ENCODE measurements around the gene TERB2.
"Not testable (repeated sequence)": the region's sequence is repeated elsewhere in the genome, so short reads cannot be mapped to it uniquely, and the experiment has no call there.

The TERB2 gene, protein sequence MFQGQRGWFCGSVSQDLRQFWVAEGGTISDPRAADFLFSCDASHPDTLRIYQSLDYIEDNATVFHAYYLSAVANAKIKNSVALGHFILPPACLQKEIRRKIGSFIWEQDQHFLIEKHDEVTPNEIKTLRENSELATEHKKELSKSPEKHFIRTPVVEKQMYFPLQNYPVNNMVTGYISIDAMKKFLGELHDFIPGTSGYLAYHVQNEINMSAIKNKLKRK

DNA sequence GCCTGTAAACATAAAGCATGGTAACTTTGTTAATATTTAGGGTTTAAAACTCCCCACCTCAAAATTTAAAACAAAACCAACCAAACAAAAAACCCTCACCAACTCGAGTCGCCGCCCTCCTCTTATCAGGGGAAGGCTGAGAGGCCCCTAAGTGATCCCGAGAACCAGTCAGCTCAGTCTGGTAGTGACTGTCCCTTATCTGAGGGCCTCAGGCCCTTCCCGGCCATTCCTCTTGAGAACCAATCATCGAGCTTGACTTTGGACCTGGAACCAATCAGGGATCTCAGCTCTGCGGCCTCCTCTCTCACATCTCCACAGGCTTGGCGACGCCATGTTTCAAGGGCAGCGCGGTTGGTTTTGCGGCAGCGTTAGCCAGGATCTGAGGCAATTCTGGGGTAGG, at the start of gene TERB2:
TERB2 (plus strand) TSS at position 300 of the 400 bp plus-strand sequence; CDS start at position 332, 32 bp downstream.
- DNase-seq = no peak

DNA sequence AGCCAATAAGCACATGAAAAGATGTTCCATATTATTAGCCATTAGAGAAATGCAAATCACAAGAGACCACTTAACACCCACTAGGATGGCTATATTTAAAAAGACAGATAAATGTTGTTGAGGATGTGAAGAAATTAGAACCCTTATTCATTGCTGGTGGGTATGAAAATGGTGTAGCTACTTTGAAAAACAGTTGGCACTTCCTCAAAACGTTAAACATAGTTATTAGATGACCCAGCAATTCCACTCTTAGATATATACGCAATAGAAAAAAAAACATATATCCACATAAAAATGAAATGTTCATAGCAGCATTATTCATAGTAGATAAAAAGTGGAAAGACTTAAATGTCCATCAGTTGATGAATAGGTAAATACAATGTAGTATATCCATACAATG, 47.1 kb upstream of the TERB2 start:
- no peak for DNase-seq

DNA sequence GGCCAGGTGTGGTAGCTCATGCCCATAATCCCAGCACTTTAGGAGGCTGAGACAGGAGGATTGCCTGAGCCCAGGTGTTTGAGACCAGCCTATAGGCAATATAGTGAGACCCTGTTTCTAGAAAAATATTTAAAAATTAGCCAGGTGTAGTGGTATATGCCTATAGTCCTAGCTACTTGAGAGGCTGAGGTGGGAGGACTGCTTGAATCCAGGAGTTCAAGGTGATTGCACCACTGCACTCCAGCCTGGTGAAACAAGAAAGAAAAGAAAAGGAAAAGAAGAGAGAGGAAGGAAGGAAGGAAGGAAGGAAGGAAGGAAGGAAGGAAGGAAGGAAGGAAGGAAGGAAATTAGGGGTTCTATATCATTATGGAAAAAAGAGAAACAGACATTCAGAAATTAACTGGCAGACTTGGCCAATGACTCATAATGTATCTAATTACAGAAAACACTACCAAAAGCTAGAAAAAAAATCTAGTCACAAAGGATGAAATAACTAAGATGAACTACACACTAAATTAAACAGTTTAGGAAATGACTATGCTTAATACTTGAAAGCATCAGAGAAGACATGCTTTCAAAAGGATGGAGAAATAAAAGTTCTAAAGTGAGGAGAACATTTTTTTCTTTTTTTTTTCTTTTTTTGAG, 45.4 kb upstream of the TERB2 start:
- DNase-seq = no peak

DNA sequence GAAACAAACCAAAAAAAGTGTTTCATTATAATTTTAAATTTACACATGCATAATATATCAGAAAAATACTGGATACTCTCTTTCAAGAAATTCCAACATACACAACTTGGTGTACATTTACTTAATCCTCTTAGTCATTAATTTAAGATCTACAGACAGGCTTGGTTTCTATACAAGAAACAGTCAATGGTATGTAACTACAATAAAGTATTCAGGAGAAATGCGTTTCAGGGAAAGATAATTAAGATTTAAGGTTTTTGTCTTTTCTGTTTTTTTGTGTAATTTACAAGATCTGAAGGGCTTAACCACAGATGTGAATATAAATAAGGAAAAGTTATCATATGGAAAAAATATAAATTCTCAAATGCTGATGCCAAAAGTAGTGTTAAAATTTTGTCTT, 44.3 kb upstream of the TERB2 start:
- DNase-seq = not testable (repeated sequence)

DNA sequence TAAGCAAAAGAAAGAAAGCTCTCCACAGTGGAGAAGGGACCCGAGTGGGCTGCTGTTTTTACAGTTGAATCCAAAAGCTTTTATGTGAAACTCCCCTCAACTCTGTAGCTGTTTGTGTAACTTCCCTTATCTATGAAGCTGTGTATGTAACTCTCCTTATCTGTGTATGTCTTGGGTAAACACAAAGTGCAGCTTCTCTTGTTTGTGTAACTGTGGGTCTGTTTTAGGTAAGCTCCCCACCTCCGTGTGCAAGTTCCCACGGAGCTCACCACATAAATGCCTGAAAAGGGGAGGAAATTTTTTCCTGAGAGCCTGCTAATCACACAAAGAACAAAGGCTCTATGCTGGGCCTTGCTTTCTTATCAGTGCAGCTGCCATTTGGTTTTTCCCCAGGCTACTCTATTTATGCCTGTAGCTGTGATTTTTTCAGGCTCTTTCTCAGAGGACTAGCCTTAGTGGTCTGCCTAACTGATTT, 43.5 kb upstream of the TERB2 start:
- DNase-seq = not testable (repeated sequence)

DNA sequence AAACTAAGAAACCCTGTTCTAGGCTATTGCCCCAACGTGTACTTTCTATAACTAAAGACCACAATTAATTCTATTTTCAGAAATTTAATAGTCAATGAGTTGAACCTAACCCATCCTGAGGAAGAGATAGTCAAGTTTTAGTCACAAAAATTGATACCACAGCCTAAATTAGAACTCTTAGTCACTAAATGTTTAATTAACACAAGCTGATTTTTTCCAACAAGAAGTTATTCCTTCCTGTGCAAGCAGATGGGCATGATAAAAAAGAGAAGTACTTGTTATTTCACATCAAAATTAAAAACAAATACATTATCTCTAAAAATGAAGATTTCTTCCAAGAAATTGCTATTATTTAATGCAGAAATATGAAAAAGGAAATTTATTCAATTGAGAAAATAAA, 38.4 kb upstream of the TERB2 start:
- no peak for DNase-seq

DNA sequence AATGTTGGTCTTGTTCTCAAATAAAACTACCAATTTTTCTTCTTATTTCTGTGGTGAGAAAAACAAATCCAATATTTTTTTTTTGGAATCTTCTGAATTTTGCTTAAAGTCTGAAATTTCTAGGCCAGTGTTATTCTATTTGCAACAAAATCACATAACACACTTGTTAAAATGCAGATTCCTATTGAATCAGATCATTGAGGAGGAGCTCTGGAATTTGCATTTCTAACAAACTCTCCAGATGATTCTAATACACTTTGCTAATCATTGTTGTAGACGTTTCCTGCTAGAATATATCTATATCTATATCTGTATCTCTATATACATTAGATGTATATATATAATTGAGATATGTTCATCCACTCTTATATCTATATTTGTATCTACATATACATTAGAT, 27.8 kb upstream of the TERB2 start:
- DNase-seq = not testable (repeated sequence)

DNA sequence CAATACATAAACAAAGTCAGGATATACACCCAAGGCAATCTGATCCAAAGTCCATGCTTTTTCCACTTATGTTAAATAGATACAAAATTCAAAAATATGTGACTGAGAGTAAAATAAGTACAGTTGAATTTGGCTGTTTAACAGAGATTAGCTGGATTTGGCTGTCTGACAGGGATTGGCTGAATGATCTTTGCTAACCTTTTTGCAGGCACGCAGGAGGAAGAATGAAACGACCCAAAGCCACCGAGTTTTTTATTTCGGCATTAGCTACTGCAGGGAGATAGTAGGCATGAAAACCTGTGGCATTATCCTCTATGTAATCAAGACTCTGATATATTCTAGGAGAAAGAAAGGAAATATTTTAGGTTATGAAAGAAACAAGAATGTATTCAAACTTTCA, 26.2 kb upstream of the TERB2 start:
- not testable (repeated sequence) for DNase-seq

DNA sequence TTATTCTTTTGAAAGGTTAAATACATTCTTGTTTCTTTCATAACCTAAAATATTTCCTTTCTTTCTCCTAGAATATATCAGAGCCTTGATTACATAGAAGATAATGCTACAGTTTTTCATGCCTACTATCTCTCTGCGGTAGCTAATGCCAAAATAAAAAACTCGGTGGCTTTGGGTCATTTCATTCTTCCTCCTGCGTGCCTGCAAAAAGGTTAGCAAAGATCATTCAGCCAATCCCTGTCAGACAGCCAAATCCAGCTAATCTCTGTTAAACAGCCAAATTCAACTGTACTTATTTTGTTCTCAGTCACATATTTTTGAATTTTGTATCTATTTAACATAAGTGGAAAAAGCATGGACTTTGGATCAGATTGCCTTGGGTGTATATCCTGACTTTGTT, 1.8 kb downstream of the TERB2 start:
- not testable (repeated sequence) for DNase-seq

DNA sequence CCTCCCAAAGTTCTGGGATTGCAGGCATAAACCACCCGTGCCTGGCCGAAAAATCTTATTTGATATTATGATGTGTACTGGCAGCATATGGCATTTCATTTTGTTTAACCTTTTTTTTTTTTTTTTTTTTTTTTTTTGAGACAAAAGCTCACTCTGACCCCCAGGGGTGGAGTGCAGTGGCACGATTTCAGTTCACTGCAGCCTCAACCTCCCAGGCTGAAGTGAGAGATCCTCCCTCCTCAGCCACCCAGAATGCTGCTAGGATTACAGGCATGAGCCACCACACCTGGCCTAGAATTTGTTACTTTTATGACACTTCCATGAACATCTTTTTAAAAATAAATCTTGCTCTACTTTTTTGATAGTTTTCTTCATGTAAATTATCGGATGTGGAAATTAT, 12.0 kb downstream of the TERB2 start:
- no peak for DNase-seq

DNA sequence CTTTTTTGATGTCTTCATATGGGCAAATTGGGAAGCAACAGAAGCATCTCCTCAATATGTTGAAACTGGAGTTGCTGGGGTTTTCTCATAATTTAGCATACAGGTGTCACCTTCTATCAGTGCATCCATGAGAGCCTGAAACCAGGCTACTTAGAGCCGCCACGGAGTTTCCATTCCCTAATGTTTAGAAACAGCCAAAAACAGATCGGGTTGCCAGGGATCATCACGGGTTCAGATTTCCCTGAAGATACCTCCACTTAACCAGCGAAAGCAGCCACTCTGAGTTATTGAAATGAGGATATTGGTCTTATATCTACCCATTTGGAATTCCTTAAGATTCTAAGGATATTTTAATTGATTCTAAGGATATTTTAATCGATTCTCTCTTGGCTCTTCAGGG, 14.5 kb downstream of the TERB2 start:
- DNase-seq = no peak

DNA sequence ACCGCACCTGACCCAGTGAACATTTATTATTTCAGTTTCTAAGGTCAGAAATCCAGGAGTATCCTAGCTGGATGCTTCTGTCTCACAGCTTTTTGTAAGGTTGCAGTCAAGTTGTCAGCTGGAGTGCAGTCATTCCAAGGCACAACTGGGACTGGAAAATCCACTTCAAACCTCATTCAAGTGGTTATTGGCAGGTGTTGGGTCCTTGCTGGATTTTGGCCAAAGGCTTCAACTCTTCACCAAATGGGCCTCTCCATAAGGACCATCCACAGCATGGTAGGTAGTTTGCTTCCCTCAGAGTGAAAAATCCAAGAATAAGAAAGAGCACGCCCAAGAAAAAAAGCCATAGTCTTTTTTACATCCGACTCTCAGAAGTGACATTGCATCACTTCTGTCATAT, 19.7 kb downstream of the TERB2 start:
- DNase-seq = not testable (repeated sequence)

DNA sequence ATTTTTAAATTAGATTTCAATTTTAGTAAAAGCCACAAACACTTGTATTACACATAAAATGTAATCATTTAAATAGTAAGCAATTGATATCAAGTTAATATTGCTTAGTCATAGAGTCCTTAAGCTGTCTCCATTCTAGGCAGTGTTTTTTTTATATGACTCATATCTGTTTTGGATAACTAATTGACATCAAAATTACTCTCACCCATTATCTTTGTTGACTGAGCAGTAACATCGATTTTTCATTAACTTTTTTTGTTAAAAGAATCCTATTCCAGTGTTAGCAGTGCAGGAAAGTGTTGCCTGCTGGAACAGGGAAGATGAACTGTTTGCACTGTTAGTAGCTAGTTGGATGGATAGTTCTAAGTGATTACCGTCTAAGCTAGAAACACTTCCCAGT, 21.3 kb downstream of the TERB2 start:
- not testable (repeated sequence) for DNase-seq

DNA sequence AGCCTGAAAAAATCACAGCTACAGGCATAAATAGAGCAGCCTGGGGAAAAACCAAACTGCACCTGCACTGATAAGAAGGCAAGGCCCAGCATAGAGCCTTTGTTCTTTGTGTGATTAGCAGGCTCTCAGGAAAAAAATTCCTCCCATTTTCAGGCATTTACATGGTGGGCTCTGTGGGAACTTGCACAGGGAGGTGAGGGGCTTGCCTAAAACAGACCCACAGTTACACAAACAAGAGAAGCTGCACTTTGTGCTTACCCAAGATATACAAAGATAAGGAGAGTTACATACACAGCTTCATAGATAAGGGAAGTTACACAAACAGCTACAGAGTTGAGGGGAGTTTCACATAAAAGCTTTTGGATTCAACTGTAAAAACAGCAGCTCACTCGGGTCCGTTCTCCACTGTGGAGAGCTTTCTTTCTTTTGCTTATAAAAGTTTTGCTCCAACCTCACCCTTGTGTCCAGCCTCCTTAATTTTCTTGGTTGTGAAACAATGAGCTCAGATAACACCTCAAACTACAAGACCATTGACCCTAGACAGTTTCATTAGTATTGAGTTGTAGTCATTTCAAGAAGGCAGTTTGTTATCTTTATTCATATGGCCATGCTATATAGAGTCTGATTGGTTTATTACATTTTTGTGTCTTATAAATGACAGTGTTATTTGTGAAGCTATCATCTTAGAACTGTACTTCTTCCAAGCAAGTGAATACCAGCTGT, 23.3 kb downstream of the TERB2 start:
- not testable (repeated sequence) for DNase-seq

DNA sequence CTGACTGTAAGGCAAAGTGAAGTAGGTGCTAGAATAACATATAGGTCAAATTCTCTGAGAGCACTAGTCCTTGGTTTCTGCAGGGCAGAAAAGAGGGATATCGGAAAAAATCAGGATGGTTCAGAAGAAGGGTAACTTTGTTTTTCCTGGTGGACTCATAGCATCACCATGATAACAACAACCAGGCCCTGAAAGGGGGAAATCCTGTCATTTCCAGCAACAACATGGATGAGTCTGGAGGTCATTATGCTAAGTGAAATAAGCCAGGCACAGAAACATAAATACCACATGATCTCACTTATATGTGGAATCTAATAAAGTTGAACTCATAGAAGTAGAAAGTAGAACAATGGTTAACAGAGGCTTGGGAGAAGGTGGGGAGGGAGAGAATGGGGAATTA, 27.7 kb downstream of the TERB2 start:
- not testable (repeated sequence) for DNase-seq

DNA sequence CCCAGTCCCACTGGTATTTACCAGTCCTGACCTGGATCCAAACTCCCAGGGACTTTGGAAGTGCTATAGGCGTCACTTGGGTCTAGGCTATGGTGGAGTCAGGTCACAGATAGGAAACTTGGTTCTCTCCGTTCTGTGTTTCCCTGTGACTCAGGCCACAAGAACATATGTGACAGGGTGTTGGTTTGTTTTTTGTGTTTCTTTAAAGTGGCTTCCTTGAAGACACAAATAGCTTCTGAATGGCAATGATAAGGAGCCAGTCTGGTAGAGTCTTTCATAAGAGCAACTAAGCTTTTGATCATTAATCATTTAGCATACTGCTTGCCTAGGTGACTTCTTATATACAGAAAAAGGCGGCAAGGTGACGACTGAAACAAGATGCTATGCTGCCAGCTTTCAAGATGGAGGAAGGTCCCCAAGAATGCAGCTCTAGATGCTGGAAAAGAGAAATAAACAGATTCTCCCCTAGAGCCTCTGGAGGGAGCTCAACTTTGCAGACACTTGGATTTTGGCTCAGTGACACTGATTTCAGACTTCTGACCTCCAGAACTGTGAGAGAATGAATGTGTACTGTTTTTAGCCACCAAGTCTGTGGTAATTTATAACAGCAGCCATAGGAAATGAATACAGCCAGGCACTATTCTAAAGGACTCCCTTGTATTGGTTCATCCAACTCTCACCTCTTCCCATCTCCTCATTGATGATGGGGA, 30.0 kb downstream of the TERB2 start:
- DNase-seq = not testable (repeated sequence)

DNA sequence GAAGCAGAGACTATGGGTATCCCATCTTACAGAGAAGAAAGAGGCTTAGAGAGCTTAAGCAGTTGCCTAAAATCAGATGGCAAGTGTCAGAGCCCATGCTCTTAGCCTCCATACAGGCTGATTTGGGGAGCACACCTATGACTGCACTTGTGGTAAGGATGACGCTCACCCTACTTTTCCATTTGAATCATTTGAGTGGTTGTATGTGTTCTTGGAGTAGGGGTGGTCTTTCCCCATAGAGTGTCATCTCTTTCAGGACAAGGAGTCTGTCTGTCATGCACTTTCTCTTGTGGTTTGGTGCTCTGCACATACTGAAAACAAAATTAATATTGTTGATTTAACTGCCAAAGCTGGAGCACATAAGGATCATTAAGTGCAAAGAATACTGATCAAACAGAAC, 31.2 kb downstream of the TERB2 start:
- not testable (repeated sequence) for DNase-seq

DNA sequence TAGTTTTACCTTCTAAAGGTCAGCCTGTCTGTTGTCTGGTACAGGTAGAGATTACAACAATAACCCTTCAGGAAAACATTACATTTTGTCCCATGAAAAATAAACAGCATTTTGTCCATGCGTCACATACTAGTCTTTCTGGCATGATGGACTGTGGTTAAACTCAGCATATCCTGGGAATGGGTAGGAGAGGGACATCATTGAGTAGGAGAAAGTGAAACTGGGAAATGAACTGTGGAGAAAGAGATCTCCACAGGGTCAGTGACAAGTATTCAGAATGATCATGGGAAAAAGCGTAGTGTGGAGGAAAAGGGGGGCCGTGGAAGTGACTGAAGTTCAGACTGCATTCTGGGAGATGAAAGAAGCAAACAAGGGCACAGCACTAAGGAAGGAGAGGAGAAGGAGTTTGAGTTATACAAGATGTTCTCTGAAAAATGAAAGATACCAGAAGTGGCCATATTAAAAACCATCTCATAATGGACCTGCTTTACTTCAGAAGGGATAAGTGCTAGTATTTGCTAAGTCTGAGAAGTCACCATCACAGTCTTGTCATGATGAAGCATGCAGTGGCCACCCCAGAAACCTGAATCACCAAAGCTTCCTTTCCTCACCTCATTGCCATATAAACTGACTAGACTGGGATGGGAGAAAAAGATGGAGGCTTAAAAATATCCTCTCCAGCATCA, 31.8 kb downstream of the TERB2 start:
- not testable (repeated sequence) for DNase-seq

DNA sequence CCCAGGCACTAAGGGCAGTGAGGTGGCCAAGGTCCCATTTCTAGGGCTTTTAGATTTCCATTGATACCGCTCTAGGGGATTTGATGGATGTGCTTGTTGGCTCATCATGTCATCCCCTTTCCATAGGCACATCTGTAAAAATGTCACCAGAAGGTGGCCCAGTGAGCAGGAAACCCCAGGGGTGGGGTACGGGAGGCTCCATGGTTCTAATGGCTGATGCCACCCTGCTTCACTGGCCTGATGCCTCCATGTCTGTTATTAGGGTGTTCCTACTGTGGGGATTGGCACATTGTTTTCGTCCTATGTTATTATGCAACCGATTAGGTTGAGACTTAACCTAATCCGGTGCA, 32.4 kb downstream of the TERB2 start:
- DNase-seq = not testable (repeated sequence)

DNA sequence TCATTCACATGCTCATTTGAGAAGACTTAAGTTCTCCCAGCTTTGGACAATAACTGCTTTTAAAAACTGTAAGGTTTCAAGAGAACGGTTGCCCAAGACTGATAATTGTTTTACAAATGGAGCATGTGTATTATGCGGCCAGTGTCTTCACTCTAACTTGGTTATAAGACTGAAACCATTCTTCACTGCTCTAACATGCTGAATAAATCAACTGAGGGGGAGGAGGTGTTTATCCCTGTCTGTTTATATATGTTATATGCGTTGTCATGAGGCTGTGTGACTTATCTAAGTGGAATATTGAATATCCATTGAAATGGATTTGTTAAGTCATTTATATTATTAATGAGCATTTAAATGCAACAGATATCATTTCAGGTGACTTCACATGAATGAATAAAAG, 41.1 kb downstream of the TERB2 start:
- DNase-seq = not testable (repeated sequence)

DNA sequence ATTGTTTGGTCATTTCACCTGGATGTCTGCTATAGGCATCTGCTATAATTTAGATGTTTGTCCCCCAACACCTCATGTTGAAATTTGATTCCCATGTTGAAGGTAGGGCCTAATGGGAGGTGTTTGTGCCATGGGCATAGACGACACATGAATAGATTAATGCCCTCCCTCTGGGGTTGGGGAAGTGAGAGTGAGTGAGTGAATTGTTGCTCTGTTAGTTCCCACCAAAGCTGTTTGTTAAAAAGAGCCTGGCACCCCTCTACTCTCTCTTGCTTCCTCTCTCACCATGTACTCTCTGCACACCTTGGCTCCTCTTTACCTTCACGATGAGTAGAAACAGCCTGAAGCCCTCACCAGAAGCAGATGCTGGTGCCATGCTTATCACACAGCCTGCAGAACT, 42.6 kb downstream of the TERB2 start:
- no peak for DNase-seq

DNA sequence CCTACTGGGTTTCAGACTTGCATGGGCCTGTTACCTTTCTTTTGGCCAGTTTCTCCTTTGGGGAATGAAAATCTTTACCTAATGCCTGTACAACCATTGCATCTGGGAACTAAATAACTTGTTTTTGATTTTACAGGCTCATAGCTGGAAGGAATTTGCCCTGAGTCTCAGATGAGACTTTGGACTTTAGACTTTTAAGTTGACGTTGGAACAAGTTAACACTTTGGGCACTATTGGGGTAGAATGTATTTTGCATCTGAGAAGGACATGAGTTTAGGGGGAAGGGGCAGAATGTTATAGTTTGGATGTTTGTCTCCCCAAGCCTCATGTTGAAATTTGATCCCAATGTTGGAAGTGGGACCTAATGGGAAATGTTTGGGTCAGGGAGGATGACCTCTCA, 44.7 kb downstream of the TERB2 start:
- DNase-seq = not testable (repeated sequence)
